ENCODE results near the gene PADI6.

DNA sequence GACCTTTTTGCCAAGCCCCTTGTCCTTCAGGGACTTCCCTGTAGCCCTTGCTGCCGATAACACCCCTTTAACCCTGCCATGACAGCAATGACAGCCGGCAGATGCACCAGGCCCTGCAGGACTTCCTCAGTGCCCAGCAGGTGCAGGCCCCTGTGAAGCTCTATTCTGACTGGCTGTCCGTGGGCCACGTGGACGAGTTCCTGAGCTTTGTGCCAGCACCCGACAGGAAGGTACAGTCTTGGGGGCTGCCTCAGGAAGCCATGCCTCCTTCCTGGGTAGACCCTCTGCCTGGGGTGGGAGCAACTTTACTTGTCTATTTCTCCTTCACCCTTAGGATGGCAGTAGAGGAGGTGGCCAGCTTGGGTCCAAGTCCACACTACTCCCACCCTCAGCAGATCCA lies 16.1 kb upstream of the PADI6 start:
- TF ChIP-seq CTCF (IDR thresholded peaks at IDR 0.05; ENCODE audit: low read depth, low read length): no peak
- no peak for TF ChIP-seq EZH2phosphoT487 (IDR thresholded peaks at IDR 0.05; ENCODE audit: low read depth)

All from OCI-LY3 (cell line).